Stimulated activated CD4-positive, alpha-beta T cell treated with anti-CD3 and anti-CD28 coated beads, TNF-alpha, amount 100 ng/mL, for 48 hours (primary cell): ENCODE data around the gene DPF1.
"Not testable (repeated sequence)": the region's sequence is repeated elsewhere in the genome, so short reads cannot be mapped to it uniquely, and the experiment has no call there.

ENCODE experiments used
- DNase-seq, 3 donors: peaks; one replicate each; pipeline ENCODE4 v3.0.0-alpha.2; 2020; ENCODE audit warnings: low read depth in 3 of 3

DPF1 gene

DNA sequence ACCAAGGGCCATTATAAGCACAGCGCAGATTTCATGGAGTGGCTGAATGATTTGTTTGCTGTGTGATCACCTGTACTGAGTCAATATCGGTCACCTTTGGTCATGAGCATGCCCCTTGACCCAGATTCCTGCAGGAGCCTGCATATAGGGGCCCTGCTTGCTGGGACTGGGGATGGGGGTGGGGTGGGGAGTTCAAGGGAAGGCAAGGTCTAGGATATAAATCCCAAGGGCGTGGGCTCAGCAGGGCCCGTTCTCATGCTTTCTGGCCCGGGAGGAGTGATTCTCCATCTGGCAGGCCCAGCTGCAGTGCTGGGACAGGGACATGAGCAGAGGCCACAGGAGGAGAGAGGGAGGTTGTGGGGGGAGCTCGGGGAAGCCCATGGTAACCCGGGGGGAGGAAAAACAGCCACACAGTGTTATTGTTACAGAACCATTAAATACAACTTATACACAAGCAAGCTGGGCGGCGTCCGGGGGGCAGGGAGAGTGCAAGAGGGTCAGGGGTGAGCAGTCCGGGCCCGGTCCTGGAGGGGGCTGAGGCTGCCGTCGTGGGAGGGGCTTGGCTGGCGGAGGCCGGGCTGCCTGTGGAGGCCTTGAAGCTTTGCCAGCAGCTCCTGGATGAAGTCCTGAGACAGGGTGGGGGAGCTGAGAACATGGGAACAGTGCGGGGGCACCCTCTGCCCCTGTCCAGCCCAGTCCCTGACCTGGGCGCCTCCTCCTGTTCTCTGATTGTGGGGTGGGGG lies 27.0 kb upstream of the DPF1 start:
- no peak for DNase-seq

DNA sequence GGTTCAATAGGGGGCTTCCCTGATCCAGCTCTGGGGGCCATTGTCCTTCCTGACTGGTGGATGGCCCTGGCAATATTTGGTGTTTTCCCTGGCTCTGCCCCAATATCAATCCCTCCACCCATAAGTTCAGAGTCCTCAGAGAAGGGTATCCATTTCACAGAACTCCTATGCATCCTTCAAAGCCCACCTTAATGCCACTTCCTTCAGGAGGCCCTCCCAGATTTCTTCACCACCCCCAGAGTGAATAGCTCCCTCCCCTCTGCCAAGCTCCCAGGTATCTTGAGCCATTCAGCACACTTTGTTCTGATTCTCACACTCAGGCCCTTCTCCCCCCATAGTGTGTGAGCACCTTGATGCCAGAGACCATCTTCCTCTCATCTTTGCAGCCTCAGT lies 26.4 kb upstream of the DPF1 start:
- no peak for DNase-seq

DNA sequence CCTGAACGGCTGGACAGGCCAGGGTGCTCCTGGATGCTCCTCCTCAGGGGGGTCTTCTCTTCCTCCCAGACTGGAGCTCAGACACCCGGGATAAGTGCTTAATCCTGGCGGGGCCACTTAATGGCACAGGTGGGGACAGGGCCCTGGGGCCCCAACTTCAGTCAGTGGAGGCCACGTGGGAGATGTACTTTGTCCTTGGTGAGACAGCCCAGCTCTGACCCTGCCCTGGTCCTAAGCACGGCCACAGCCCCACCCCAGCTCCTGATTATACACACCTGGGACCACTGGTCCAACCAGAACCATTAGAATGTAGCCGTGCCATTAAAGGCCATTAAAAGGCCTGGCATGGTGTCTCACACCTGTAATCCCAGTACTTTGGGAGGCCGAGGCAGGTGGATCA lies 24.4 kb upstream of the DPF1 start:
- DNase-seq: no peak

GRCh38 chr19:38247734-38248268 lies 23.8 kb upstream of the DPF1 start:
- no peak for DNase-seq

DNA sequence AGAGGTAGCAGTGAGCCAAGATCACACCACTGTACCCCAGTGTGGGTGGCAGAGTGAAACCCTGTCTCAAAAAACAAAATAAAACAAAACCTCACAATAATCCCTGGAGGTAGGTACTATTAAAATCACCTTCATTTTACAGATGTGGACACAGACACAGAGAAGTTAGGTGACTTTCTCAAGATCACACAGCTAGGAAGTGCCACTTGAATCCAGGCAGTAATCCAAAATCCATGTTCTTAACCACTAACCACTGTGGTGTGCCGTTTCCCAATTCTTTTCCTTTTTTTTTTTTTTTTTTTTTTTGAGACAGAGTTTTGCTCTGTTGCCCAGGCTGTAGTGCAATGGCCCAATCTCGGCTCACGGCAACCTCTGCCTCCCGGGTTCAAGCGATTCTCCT lies 23.1 kb upstream of the DPF1 start:
- no peak for DNase-seq

DNA sequence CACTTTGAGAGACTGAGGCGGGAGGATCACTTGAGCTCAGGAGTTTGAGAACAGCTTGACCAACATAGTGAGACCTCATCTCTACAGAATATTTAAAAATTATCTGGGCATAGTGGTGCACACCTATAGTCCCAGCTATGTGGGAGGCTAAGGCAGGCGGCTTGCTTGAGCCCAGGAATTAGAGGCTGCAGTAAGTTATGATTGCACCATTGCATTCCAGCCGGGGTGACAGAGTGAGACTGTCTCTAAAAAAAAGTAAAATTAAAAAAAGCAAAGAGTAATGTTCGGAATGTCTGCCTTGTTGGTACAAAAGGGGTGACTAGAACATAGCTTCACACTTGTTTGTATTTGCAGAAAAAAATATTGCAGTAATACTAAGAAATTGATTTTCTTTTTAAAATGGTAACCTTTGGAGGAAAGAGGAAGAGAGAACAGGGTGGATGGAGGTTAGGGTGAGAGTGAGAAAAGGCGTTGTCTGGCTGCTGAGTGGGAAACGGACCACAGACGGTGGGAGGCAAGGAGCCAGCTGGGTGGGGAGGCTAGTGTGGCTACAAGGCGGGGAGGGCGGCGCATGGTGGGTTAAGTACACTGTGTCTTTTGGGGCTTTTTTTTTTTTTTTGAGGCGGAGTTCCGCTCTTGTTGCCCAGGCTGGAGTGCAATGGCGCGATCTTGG lies 21.9 kb upstream of the DPF1 start:
- DNase-seq: no peak

GRCh38 chr19:38243279-38243673 lies 19.3 kb upstream of the DPF1 start:
- no peak for DNase-seq

- DNase-seq: no peak
Measured at GRCh38 chr19:38239816-38240215, 15.8 kb upstream of the DPF1 start.

DNA sequence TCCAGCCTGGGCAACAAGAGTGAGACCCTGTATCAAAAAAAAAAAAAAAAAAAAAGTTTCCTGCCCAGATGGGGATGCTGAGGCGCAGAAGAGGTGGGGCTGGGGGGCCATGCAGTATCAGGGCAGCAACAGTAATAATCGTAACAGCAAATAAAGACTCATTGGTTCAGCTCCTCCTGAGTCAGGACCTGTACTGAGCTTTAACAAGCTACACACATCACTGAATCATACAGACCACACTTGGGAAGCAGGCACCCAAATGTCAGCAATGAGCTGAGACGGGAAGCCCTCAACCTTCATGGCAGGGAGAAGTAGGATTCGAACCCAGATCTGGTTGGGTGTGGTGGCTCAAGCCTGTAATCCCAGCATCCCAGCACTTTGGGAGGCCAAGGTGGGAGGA lies 10.6 kb upstream of the DPF1 start:
- no peak for DNase-seq

DNA sequence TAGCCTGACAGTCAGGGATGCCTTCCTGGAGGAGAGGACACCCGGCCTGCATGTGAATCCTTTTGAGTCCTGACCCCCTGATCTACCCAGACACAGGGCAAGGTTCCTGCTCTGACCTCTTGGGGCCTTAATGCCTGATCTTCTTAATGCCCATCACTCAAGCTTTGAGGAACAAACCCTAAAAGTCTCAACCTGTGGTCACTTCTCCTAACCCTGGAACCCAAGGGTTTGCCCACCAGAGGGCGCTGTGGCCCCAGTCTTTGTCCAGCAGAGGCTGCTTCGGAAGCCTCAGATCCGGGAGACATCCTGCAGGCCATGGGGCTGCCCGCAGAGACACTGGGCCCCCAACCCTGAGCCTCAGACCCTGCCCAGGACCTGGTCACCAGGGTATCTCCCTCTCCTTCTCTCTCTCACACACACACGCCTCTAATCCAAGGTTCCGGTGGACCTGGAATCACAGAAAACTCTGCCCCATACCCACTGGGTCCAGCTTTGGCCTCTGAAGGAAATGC lies 9.8 kb upstream of the DPF1 start:
- DNase-seq: peak; percentile 68 to 76 (median 76)

GRCh38 chr19:38231918-38232317 lies 7.9 kb upstream of the DPF1 start:
- no peak for DNase-seq

- DNase-seq: not testable (repeated sequence)
Measured at GRCh38 chr19:38230506-38231133, 6.6 kb upstream of the DPF1 start.

DNA sequence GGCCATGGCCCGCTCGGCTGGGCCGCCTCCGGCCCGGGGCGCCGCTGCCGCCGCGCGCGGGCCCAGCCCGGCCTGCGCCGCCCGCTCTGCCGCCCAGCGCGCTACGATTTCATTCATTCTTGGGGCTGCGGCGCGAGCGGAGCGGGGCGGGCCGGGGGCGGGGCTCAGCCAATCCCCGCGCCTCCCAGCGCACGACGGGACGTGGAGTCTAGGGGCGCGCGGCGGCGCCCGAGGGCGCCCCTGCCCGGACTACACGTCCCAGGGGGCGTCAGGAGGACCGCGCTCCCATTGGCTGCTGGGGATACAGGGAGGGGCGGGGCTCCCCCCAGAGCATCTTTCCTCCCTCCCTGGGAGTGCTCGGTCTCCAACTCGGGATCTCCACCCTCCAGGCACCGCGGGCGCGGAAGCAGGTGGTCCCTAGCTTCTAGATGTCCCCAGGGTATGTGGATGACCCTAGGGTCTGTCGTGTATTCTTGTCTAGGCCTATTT lies 5.6 kb upstream of the DPF1 start:
- DNase-seq: peak; percentile 50 to 71 (median 68)

- no peak for DNase-seq
Measured at GRCh38 chr19:38228491-38229439, 4.7 kb upstream of the DPF1 start.

DNA sequence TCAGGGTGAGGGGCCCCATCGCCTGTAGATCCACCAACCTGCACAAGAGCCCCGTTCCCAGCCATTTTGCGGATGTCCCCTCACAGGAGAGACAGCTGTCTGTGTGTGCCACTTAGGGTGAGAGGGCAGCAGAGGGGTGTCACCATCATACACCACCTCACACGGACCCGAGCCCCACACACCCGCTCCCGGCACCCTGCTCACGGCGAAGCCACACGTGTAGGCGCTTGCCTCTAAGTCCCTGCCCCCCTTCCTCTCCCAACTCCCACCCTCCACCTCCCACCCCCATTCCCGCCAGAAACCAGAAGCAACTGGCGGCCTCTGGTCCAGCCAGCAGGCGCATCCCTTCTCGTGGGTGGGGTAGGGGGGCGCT lies 4.0 kb upstream of the DPF1 start:
- DNase-seq: no peak

DNA sequence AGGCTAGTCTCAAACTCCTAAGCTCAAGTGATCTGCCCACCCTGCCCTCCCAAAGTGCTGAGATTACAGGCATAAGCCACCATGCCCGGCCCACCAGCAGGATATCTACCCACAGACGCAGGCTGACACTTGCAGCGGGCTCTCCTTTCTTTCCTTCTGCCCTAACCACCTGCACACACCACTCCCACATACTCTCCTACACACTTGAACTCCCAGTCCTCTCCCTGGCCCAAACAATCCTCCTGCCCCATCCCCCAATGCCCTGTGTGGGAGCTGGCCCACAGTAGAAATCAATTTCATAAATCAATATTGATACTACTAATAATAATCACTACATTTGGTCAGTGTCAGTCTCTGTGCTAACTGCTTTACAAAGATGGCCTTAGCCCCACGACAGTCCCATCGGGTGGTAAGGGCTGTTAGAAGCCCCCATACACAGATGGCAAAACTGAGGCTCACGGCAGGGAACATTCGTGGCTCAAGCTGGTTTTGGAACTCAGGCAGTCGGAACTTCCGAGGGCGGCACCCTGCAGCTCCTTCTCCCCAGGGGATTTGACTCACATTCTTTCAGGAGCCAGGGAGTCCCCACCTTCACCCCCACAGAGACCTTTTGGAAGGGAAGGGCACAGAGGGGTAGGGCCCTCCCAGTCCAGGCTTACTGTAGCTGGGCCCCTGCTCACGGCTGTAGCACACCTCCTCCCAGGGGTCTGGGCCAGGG lies 3.4 kb upstream of the DPF1 start:
- no peak for DNase-seq

DNA sequence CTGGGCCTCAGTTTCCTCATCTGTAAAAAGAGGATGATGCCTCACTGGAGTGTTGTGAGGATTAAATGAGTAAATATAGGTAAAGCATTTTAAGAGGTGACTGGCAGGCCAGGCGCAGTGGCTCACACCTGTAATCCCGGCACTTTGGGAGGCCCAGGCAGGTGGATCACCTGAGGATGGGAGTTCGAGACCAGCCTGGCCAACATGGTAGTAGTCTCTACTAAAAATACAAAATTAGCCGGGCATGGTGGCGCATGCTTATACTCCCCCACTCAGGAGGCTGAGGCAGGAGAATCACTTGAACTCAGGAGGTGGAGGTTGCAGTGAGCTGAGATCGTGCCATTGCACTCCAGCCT lies 819 bp upstream of the DPF1 start:
- DNase-seq: not testable (repeated sequence)

DNA sequence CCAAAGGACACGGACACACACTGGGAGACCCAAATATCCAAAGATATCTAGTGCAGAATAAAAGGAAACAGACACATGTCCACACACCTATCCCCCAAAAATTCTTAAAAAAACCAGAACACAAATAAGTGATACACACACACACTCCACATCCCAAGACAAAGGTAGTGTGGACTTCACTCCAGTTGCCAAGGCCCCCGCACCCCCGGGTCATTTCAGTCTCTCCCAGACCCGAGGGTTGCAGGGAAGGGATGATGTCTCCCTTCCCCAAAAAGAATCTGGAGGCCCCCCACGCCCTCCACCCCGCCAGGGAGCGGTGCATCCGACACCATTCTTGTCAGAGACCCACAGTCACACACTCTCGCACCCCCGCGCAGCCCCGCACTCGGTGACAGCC lies 407 bp downstream of the DPF1 start:
- no peak for DNase-seq

DNA sequence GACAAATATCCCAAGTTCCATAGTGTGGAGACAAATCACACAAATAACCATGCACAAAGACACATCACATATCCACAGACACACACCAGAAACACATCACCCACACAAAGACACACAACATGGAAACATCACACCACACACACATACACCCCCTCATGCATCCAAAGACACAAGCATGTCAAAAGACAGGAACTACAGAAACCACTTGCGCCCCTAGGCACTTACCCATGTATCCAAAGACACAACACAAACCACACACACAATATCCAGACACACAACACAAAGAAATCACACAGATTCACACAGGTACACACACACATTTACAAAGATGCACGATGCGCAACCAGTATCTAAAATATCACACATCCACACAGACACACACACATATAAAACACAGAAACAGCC lies 901 bp downstream of the DPF1 start:
- DNase-seq: no peak

- DNase-seq: no peak
Measured at GRCh38 chr19:38221919-38222830, 1.8 kb downstream of the DPF1 start.
